ENCODE measurements around the gene GRIK2. TPM values are rescaled to one million over a fixed set of nuclear protein-coding genes. Genes with fewer than 3 reads are reported as not detected.

GRIK2 gene
- total RNA-seq, 2 donors from 2014 or later: 7.7 to 12.1 TPM

GRCh38 chr6:101703311-101703710 is 309.8 kb downstream of the GRIK2 start:
- DNase-seq (ENCODE audit: low spot score): no peak
- H3K27me3 ChIP-seq: no peaks in the 10 kb centered on the region
- no peak for TF ChIP-seq CTCF (IDR thresholded peaks at IDR 0.05)
- H3K36me3 ChIP-seq: no peaks in the 10 kb centered on the region
- no peak overlapping the region for H3K27ac ChIP-seq
- H3K4me1 ChIP-seq: no peaks in the 10 kb centered on the region
- no peaks in the 10 kb centered on the region for H3K9me3 ChIP-seq
- no peak overlapping the region for H3K4me3 ChIP-seq

GRCh38 chr6:101705866-101706265 is 312.4 kb downstream of the GRIK2 start:
- H3K27me3 ChIP-seq: no peaks in the 10 kb centered on the region
- no peaks in the 10 kb centered on the region for H3K36me3 ChIP-seq
- no peak overlapping the region for H3K27ac ChIP-seq
- no peak for DNase-seq (ENCODE audit: low spot score)
- H3K4me1 ChIP-seq: no peaks in the 10 kb centered on the region
- H3K9me3 ChIP-seq: no peaks in the 10 kb centered on the region
- TF ChIP-seq CTCF (IDR thresholded peaks at IDR 0.05): no peak
- H3K4me3 ChIP-seq: no peak overlapping the region

GRCh38 chr6:101706576-101706975 is 313.1 kb downstream of the GRIK2 start:
- no peaks in the 10 kb centered on the region for H3K4me1 ChIP-seq
- H3K36me3 ChIP-seq: no peaks in the 10 kb centered on the region
- no peak for TF ChIP-seq CTCF (IDR thresholded peaks at IDR 0.05)
- no peak for DNase-seq (ENCODE audit: low spot score)
- no peak overlapping the region for H3K4me3 ChIP-seq
- H3K27ac ChIP-seq: no peak overlapping the region
- H3K27me3 ChIP-seq: no peaks in the 10 kb centered on the region
- H3K9me3 ChIP-seq: no peaks in the 10 kb centered on the region

- DNase-seq (ENCODE audit: low spot score): no peak
- no peaks in the 10 kb centered on the region for H3K4me1 ChIP-seq
- H3K36me3 ChIP-seq: no peaks in the 10 kb centered on the region
- no peak for TF ChIP-seq CTCF (IDR thresholded peaks at IDR 0.05)
- no peaks in the 10 kb centered on the region for H3K9me3 ChIP-seq
- no peak overlapping the region for H3K27ac ChIP-seq
- no peak overlapping the region for H3K4me3 ChIP-seq
- H3K27me3 ChIP-seq: no peaks in the 10 kb centered on the region
Observed at GRCh38 chr6:101711518-101711917, 318.0 kb downstream of the GRIK2 start.

GRCh38 chr6:101716387-101716786 is 322.9 kb downstream of the GRIK2 start:
- TF ChIP-seq CTCF (IDR thresholded peaks at IDR 0.05): no peak

GRCh38 chr6:101716810-101717209 is 323.3 kb downstream of the GRIK2 start:
- Histone ChIP-seq H3K27me3 (no peaks in the 10 kb centered on the region), H3K9me3 (no peaks in the 10 kb centered on the region)

More at GRCh38 chr6:101716387-101716786, 322.9 kb downstream of the GRIK2 start:
- no peak for DNase-seq (ENCODE audit: low spot score)
- no peaks in the 10 kb centered on the region for H3K36me3 ChIP-seq
- H3K4me3 ChIP-seq: no peak overlapping the region
- H3K9me3 ChIP-seq: no peaks in the 10 kb centered on the region
- no peak overlapping the region for H3K27ac ChIP-seq
- H3K27me3 ChIP-seq: no peaks in the 10 kb centered on the region
- H3K4me1 ChIP-seq: no peaks in the 10 kb centered on the region

More at GRCh38 chr6:101716810-101717209, 323.3 kb downstream of the GRIK2 start:
- no peak for TF ChIP-seq CTCF (IDR thresholded peaks at IDR 0.05)
- Histone ChIP-seq H3K36me3 (no peaks in the 10 kb centered on the region), H3K4me1 (no peaks in the 10 kb centered on the region), H3K27ac (no peak overlapping the region), H3K4me3 (no peak overlapping the region)
- DNase-seq (ENCODE audit: low spot score): no peak

Data from right atrium auricular region (tissue), 2 donors.